NCI-H128 (cell line): ENCODE results near the gene CCDC6.

ENCODE experiments used
- DNase-seq: peaks from one replicate; lab custom pipeline; 2025; ENCODE audit not compliant: unreplicated experiment; lab: John Stamatoyannopoulos, UW

The CCDC6 gene

DNA sequence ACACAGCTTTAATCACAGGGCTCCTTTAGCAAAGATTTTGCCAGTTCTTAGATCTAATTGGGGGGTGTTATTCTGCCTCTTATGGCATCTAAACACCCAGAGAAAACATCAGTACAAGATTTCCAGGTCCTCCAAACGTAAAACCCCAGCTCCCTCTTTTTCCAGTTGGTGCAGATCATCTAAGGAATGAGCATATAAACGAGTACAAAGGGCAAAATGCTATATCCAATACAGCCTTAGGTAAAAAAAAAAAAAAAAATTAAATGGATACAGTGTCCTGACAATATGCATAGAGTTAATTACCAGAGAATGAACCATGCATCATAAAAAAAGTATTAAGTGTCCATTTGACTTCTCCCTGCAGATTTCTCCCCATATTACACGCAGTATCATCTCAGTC lies 50.3 kb downstream of the CCDC6 start:
- no peak for DNase-seq

DNA sequence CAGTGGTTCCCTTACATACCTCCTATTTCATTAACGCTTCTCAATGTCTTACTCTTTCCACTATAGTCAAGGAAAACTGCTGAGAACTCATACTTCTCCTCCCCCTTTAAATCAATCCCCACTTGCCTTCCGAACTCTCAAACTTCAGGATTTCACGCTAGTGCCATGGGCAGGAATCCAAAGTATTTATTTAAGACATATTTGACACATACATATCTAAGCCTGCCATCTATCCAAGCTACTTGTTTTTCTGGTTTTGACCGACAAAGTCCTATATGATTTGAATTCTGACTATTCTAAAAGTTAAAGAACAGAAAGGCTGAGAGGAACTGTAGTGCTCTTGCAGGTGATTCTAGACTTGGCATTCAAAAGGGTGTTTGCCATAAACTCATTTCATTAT lies 51.8 kb downstream of the CCDC6 start:
- no peak for DNase-seq

DNA sequence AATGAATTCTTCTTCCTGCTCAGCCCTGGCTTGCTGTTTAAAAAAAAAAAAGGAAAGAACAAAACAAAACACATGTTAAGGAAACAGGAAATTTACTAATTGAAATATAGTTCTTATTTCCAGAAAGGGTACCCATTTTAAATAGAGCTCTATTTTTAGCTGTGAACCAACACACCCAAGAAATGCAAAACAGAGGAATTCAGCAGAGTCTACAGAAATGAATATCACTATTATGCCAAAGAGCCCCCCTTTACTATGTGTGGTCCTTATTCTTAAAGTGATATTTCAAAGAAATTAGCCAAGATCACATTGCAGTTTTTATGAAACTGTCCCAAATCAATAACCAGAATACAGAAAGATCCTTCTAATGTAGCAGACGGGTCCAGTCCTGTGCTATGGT lies 53.7 kb downstream of the CCDC6 start:
- no peak for DNase-seq

DNA sequence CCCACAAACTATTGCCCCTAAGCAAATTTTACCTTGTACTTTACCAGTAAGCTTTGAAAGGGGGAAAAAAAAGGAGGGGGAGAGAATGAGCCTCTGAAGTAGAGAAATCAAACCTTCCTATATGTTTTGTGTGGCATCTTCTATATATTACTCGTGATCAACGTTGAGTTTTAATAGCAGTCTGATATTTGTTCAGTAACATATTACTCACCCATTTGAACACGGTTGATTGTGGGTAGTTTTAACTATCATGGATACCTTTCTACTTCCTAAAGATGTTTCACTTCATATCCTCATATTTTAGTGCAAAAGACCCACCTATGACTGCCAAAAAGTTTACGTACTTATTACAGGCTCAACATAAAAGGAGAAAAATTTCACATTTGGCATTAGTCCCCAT lies 54.5 kb downstream of the CCDC6 start:
- DNase-seq, result no peak

DNA sequence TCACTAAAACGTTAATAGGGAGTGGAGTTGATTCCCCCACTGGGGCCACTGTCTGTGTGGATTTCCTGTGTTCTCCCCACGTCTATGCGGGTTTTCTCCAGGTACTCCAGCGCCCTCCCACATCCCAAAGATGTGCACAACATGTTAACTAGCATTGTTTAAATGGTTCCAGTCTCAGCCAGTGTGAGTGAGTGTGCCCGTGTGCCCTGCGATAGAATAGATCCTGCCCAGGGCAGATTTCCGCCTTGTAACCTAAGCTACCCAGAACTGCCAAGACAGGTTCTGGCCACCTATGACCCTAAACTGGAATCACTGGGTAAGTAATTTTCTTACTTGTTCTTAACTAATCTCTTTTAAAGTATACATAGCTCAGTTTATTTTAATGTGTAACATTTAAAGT lies 58.5 kb downstream of the CCDC6 start:
- DNase-seq, result no peak

DNA sequence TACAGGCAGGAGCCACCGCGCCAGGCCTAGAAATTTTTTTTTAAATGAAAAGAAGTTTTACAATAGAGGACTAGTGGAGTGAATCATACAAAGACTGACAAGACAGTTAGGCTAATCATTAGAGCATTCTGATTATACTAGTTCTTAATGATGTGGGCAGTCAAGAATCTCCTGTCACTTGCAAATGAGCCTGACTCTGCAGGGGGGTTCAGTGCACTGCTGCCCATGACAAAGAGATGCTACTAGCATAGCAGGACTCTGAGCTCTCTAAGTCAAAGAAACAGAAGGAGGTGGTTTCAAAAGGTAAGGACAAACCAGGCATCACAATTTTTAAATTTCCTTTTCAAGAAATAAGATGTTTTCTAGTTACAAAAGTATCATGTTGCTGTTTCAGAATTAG lies 59.0 kb downstream of the CCDC6 start:
- no peak for DNase-seq

DNA sequence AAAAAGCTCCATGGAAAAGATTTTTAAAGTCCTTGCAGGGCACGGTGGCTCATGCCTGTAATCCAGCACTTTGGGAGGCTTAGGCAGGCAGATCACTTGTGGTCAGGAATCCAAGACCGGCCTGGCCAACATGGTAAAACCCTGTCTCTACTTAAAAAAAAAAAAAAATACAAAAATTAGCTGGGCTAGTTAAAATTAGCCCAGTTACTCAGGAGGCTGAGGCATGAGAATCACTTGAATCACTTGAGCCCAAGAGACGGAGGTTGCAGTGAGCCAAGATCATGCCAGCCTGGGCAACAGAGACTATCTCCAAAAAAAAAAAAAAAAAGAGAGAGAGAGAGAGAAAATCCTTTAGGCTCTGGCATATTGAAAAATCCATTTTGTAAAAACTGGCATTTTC lies 61.9 kb downstream of the CCDC6 start:
- DNase-seq, result no peak

DNA sequence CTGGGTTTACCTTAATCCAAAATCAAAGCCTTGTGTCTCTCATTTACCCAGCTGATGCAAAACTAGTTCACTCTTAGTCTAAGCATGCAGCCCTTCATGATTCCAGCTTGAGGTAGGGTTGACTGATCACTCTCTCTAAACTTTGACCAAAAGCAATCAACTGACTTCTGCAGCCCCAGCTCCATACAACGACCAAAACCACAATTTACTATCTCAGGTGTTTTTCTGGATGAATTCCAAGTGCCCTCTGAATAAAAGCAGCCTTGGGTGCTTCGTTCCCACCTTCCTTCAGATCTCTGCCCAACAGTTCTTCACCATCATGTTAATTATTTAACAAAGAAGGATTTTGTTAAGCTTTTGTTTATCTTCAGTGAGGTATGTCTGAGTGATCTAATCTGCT lies 62.6 kb downstream of the CCDC6 start:
- no peak for DNase-seq

DNA sequence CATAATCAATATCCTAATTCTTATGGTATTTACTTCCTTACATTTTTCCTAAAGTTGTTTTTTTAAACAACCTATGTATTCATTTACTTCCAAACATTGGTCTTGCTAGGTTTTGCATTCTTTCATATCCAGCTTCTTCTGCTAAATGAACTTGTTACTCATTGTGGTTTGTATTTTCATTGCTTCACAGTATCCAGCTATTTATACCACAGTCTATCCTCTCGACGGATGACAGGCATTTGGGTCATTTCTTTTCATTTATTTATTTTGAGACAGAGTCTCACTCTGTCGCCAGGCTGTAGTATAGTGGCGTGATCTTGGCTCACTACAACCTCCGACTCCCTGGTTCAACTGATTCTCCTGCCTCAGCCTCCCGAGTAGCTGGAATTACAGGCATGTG lies 66.8 kb downstream of the CCDC6 start:
- no peak for DNase-seq

DNA sequence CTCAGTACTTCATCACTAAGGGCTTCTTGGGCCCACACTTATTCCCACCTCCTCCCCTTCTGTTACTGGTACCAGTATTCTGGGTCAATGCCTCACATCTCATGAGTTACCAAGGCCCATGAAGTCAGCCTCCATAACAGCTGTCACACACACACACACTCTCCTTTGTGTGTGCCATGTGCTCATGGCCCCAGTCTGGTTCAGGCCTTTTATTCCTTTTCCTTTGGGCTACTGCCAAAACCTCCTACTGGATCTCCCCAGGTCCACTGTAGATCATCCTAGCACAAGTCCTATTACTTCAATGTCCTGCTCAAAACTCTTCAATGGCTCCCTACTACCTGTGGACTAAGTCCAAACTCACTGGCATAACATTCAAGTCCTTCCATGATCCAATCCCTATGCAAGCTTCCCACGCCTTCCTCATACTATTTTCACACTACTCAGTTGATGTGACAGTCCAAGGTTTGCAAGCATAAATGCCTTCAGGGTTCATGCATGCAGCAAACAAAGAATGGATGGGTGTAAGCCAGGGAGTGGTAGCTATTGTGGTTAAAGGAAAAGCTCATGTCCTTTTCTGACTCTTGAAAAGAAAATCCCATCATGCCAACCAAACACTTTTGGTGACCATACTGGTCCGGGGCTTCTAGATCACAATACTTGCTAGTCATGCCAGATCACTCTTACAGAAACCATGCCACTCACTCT lies 68.1 kb downstream of the CCDC6 start:
- DNase-seq, result no peak

DNA sequence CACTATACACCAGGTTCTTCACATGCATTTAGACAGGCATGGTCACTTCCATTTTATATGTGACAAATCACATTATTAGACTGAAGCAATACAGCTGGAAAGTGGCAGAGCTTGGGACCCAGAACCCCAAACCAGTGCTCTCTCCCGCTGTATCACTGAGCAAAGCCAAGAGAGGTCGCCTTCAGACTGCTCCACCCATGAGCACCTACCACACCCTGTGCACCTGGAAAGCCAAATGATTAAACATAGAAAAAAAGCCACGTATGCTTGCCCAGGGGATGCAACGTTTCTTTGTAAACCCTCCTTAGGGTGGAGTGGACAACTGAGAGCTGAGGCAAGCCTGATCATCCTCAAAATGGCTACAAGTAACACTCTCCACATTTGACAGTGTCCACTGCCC lies 72.5 kb downstream of the CCDC6 start:
- DNase-seq, result no peak

DNA sequence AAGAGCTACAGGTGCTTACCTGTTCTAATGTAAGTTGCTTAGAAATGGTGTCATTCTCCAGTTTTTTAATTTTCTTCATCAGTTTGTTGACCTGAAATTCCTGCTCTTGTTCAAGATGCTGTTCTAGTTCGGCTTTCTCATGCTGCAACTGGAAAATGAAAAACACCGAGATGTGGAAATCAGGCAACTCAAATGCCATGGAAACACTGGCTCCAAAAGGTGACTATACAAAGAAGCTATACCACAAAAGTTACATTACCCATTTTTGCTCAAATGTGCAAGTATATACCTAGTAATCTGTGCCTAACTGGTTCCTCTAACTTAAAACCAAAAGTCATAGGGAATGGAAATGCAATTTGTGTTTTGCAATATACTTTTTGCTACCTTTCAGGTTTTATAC lies 73.8 kb downstream of the CCDC6 start:
- no peak for DNase-seq

DNA sequence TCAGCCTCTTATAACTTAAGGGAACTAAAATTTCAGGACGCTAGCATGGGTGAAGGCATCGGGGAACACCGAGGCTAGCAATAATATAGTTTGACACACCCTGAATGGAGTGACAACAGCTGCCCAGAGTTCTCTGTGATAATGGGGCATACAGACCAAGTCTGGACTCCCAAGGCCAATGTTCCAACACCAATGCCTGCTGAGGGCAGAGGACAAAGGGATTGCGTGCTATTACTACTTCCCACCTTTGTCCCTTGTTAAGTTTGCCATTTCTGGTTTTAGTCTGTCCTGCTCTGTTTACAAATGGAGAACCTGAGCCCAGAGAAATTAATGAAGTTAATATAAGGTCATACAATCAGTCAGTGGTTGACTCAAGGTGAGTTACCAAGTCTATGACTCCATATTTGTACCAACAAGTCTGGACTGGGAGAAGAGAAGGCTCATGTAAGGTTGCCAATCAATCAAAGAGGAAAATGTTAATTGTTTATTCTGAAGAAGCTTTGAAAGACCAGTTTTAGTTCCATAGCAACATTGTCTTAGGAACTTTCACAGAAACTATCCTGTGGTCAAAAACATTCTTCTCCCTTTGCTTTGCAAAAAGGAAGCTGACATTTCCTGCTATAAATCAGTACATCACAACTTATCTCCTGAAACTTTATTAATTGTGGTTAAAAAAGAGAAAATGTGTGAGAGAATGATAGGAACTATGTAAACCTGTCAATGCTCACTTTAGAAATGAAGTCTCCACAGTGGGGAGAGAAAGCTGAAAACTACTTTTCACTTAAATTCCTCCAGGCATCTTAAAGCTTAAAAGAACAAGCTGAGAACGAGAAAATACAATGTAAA lies 74.5 kb downstream of the CCDC6 start:
- no peak for DNase-seq

DNA sequence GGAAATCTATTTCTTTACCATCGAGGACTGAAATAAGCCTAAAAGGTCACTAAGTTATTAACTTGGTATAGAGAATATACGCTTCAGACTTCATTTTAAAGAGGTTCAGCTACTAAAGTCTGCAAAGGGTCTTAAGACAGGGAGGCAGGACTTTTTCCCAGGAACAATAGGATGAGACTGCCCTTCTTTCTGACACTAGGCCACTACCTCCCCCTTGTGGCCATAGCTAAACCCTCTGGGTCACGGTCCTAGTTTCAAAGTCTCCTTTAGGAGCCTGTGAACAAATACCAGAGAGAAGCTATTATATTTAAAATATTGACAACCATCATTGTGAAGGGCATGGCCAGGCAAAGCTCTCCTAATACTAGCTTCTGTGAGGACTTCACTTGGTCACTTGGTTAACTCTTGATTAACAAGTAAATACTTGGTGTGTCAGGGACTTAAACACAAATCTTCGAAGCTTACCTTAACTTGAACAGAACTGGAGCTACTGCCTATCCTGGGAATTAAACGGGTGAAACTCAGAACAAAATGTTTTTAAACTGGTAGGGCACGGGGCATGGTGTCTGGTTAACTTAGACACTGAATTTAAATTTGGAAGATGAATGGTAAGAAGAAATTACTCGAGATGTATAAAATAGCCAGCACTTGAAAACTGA lies 75.6 kb downstream of the CCDC6 start:
- DNase-seq, result no peak

DNA sequence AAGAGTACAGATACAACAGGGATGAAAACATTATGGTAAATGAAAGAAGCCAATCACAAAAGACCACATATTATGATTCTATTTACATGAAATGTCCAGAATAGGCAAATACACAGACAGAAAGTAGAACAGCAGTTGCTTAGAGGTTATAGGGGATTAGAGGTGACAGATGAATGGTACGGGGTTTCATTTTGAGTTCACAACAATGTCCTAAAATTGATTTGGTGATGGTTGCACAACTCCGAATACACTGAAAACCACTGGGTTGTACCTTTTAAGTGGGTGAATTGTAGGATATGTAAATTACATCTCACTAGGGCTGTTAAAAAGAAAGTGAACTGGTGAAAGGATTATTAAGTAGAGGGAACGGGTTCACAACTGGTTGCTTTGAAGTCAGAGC lies 76.8 kb downstream of the CCDC6 start:
- DNase-seq, result no peak

DNA sequence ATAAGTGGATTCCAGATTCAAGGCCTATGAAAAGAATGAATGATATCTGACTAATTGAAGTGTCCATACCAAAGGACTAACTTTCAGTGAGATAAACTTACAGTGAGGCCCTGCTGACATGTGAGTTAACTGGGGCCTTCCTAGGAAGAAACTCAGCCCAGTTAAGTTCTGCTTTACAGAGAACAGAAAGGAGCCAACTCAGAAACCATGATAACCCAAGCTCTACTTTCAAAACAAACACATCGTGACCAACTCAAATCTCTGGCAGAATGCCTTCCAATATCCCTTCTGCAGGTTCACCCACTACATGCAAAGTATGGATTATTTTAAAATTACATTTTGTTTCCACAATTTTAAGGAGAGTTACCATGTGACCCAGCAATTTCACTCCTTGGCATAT lies 77.3 kb downstream of the CCDC6 start:
- no peak for DNase-seq

DNA sequence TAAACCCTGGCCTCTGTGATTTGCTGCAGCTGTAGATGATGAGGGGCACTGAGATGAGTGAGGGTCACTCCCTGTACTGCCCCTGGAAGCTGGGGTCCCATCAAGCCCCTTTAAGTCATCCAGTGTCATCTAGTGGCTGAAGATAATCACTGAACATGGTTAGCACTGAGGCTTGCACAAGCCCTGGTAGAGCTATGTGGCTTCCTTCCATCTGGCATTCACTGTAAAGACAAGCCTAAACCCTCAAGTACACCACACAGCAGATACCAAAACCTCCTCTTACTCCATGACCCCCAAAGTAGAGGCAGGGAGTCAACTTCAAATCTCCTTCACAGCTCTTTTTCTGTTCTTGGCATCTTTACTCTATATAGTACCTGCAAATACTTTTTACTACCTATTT lies 80.4 kb downstream of the CCDC6 start:
- no peak for DNase-seq

DNA sequence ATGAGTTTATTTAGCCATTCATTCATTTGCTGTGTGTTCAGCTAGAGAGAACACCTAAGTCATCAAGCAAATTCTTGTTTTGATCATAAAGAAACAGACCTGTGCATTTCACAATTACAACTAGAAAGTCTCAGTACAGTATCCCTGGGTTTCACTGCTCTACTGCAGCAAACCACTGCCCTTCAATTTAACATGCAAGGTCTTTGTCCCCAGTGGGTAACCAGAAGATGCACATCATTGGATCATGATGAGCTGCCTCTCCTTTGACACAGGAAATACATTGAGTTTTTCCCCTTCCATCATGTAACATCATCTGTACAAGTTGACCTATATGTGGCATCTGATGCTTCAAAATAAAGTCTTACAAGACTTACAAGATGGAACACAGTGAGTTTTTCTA lies 82.6 kb downstream of the CCDC6 start:
- DNase-seq, result no peak

DNA sequence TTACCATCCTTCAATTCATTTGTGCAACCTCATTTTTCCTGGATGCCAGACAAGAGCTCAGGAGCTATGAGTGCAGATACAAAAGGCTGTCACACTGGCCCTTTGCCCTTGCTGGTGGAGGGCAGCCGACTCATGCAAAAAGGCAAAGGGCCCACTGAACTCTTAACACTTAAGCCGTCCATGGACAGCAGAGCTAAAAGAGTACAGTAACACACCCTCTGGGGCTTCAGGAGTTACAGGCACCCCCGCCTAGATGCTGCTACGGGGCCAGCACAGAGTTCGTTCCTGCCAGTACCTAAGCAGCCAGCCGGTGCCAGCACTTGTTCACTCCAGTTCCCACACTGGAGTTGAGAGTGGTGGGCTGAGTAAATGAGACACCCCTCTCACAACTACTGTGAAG lies 83.2 kb downstream of the CCDC6 start:
- DNase-seq, result no peak

DNA sequence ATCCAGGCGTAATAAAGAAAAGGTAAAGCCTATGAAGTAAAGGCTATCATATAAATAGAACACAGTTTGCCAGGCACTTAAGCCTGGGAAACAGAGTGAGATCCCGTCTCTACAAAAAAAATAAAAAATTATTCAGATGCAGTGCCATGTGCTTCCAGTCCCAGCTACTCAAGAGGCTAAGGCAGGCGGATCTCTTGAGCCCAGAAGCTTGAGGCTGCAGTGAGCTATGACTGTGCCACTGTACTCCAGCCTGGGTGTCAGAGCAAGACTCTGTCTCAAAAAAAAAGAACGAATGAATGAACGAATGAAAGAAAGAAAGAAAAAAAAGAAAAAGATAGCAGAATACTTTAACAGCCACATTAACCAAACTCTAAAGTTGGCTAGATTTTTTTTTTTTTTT lies 85.9 kb downstream of the CCDC6 start:
- DNase-seq, result no peak

DNA sequence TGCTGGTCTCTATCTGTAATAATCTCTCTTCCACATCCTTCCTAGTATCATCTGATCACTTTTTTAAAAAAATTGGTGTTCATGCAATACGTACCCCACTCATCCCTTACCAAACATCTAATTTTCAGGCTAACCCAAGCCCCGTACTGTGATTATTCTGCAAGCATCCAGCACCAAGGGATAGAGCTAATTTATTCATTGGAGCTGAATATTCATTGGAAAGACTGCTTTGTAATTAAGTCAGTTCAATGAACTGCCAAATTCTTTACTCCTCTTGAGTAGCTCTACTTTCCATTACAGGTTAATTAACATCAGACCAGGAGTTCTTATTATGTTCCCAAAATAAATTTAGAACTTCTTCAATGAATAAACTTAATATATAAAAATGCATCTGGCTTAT lies 86.7 kb downstream of the CCDC6 start:
- DNase-seq, result no peak

DNA sequence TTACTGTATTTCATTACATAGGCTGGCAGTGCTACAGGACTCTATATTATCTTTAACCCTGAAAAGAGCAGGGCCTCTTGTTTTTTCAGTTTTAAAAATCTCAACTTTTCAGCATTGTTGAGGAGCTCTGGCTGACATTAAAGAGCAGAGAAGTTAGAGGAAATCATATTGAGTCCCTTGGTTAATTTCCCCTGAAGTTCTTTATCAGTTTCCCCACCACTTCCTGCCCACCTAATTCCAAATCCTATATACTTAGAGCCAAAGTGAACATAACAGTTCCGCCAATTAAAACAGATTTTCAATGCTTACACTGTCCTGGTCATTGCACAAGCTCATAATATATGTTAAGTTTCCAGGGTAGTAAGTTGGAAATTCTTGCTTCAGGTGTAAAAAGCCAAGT lies 87.1 kb downstream of the CCDC6 start:
- DNase-seq, result no peak
